Esophagus (tissue), 2 donors: ENCODE data around the gene SCN2A. TPM values are rescaled to one million over a fixed set of nuclear protein-coding genes. Genes with fewer than 3 reads are reported as not detected.

Source experiments
- H3K27ac ChIP-seq, 2 donors: one replicate each; pipeline ENCODE4 v1.5.1; 2013; ENCODE audit warnings: low read depth in 2 of 2, mild to moderate bottlenecking in 2 of 2, inconsistent platforms in 1 of 2, low read length in 1 of 2, moderate library complexity in 1 of 2
- H3K27me3 ChIP-seq, 2 donors: one replicate each; pipeline ENCODE4 v1.6.1; 2013; ENCODE audit warnings: low read length in 2 of 2, control low read depth in 1 of 2, mild to moderate bottlenecking in 1 of 2; ENCODE audit not compliant: insufficient read depth in 2 of 2, control insufficient read depth in 1 of 2
- H3K36me3 ChIP-seq, 2 donors: one replicate each; pipeline ENCODE4 v1.6.1; 2013; ENCODE audit warnings: low read length in 1 of 2; ENCODE audit not compliant: control insufficient read depth in 2 of 2, insufficient read depth in 2 of 2
- H3K4me1 ChIP-seq, 2 donors: one replicate each; pipeline ENCODE4 v1.6.1; 2013; ENCODE audit warnings: low read length in 1 of 2; ENCODE audit not compliant: control insufficient read depth in 2 of 2, insufficient read depth in 2 of 2
- H3K4me3 ChIP-seq, 2 donors: one replicate each; pipeline ENCODE4 v1.5.1; 2013; ENCODE audit warnings: low read length in 2 of 2, mild to moderate bottlenecking in 2 of 2, low read depth in 1 of 2, moderate library complexity in 1 of 2
- H3K9me3 ChIP-seq, 2 donors: one replicate each; pipeline ENCODE4 v1.6.1; 2013; ENCODE audit warnings: mild to moderate bottlenecking in 2 of 2, low read depth in 1 of 2, low read length in 1 of 2, moderate library complexity in 1 of 2; ENCODE audit not compliant: control insufficient read depth in 2 of 2, insufficient read depth in 1 of 2
- WGBS, 2 donors: extraction: QIAGEN DNeasy Blood & Tissue Kit; methylation state at CpG; one replicate each; pipeline ENCODE4 v1.1.7; 2013; 5-methylcytosine and 5-hydroxymethylcytosine counted together
- polyA plus RNA-seq, 2 donors: library from polyadenylated mRNA; stranded (reverse); fragments of 200-250 nt; gene quantifications; one replicate each; pipeline ENCODE4 v1.2.3, GENCODE V29; 2013
- donor health status: healthy with polysubstance abuse.
- donor health status: Bipolar disorder and iron deficiency.

SCN2A gene
- under 1 TPM; 0.01 to 0.02 TPM for polyA plus RNA-seq

DNA sequence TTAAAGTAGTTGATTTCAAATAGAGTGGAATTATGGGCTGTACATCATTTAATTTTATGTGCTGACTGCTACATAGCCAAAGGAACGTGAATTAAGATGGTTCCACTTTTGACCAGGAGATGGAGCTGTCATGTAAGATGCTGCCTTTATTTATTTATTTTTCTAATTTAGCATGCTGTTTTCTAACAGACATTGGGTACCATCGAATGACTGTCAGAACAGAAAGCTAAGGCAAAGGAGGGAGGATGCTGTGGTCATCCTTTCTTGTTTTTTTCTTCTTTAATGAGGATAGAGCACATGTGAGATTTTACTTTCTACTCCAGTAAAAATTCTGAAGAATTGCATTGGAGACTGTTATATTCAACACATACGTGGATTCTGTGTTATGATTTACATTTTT lies at the start of gene SCN2A:
Gene SCN2A (plus strand): TSS at position 185 of the 400 bp plus-strand sequence. CDS start 56,410 bp downstream, outside the sequence.
- Histone ChIP-seq H3K36me3 (no peaks in the 10 kb centered on the region), H3K4me3 (no peak within 1 kb of the TSS), H3K27ac (no peak within 1 kb of the TSS), H3K4me1 (no peaks in the 10 kb centered on the region), H3K27me3 (no peaks in the 10 kb centered on the region), H3K9me3 (no peaks in the 10 kb centered on the region)
- WGBS, 2 donors: 26 to 29% methylated on average over 3 of the region's 3 CpGs

DNA sequence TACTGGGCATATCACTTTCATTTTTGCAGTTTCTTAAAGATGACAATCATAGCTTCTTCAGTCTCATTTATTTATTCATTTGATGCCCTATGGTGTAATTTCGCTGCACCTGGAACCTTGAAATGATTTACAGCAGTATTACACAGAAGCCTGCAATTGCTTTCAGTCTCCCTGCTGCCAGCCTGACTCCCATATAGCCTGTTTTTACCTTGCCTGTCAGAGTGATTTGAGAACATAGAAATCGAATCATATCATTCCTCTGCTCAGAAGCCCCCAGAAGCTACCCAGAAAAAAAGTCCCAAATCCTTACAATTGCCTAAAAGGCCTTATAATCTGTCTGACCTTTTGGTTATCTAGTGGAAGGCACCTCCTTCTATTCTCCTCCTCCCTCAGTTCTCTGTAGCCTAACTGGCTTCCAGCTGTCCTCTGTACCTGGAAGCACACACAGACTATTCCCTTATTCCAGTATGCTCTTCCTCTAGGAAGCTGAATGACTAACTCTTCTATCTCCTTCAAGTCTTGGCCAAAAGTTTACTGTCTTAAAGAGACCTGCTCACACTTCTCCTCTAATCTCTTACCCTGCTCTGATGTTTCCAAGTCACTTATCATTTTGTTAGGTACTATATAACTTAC lies 48.0 kb upstream of the SCN2A start:
- Histone ChIP-seq H3K4me3 (no peak overlapping the region), H3K9me3 (no peaks in the 10 kb centered on the region), H3K36me3 (no peaks in the 10 kb centered on the region), H3K4me1 (no peaks in the 10 kb centered on the region), H3K27me3 (no peaks in the 10 kb centered on the region), H3K27ac (no peak overlapping the region)
- 50 to 53% methylated on average over 2 of the region's 2 CpGs for WGBS, 2 donors

DNA sequence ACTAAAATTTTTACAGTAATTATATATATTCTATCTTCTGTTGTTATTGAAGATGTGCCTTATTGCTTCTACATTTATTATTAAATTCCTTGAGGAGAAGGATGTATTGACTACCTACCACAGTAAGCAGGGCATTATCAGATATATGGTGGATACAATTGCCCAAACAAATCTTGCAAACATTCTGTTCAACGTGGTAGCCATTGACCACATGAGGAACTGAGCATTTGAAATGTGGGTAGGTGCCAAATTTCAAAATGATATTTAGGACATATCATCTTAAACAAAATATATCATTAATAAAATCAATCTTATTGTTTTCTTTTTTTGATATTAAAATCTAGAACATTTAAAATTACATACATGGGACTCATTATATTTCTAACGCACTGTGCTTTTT lies 46.5 kb upstream of the SCN2A start:
- 73 to 80% methylated on average over 2 of the region's 2 CpGs for WGBS, 2 donors
- Histone ChIP-seq H3K9me3 (no peaks in the 10 kb centered on the region), H3K27me3 (no peaks in the 10 kb centered on the region), H3K4me1 (no peaks in the 10 kb centered on the region), H3K4me3 (no peak overlapping the region), H3K36me3 (no peaks in the 10 kb centered on the region), H3K27ac (no peak overlapping the region)

DNA sequence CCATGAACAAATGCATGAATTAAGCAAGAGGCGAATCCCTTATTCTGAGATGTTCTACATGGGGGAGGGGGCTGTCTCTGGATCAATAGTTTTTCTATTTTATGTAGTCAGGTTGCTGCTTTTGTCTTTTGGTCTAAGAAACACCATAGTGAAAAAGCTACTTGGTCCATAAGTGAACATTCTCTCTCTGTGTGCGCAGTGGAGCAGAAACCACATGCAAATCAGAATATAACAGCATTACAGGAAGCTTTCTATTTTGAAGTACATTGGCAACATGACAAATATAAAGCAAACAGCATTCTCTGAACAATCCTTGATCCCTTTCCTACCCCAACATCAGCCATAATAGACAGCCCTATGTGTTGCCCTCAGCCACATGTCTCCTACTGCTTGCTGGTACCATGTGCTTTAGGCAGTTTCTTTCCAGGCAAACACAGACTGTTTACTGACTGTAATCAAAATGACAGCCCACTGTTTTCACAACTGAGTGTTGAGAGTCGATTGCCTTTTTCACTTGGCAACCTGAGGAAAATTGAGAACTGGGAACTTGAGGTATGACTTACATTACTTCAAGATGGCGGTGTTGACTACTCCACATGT lies 45.9 kb upstream of the SCN2A start:
- WGBS, 2 donors: 78 to 79% methylated on average over 4 of the region's 4 CpGs
- Histone ChIP-seq H3K9me3 (no peaks in the 10 kb centered on the region), H3K4me3 (no peak overlapping the region), H3K36me3 (no peaks in the 10 kb centered on the region), H3K27ac (no peak overlapping the region), H3K4me1 (no peaks in the 10 kb centered on the region), H3K27me3 (no peaks in the 10 kb centered on the region)

DNA sequence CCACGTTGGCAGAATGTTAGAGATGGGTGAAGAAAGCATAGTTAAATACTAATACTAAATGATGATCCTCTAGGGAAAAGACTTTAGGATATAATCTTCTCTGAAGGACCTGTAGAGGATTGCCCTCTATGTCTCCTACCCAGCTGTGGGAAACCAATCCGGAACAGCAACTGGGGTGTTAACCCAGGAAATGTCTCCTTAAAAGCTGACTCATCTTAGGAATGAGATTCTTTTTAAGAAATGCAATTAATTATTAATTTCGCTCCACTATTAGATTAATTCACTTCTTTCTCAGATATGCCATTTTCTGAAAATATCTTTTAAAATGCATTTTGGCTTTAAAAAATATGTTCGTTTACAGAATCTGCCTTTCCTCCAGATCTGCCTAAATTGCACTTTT lies 42.8 kb upstream of the SCN2A start:
- H3K4me3 ChIP-seq: no peak overlapping the region

DNA sequence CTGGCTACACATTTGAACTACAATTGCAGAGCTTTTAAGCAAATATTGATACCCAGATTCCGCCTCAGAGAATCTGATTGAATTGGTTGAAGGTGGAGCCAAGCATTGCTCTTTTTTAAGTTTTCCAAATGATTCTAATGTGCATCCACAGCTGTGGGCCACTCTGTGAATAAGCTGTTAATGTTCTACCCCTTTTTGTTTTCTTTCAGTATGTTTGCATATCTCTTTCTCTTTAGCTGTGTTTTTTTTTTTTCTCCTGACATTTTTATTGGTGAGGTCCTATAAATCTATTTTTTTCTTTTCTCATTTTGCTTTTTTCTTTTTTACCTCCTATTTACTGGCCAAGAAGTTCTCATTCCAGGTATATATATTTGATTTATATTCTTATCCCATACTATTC lies 41.9 kb upstream of the SCN2A start:
- no peaks in the 10 kb centered on the region for H3K36me3 ChIP-seq
- WGBS, 2 donors: 83 to 88% methylated on average over 1 of the region's 1 CpG
- H3K9me3 ChIP-seq: no peaks in the 10 kb centered on the region
- no peaks in the 10 kb centered on the region for H3K27me3 ChIP-seq
- no peak overlapping the region for H3K4me3 ChIP-seq
- no peaks in the 10 kb centered on the region for H3K4me1 ChIP-seq
- no peak overlapping the region for H3K27ac ChIP-seq

More for the DNA sequence above, 42.8 kb upstream of the SCN2A start:
- WGBS, 2 donors: 78 to 82% methylated on average over 4 of the region's 4 CpGs
- H3K27me3 ChIP-seq: no peaks in the 10 kb centered on the region
- H3K27ac ChIP-seq: no peak overlapping the region
- H3K36me3 ChIP-seq: no peaks in the 10 kb centered on the region
- H3K4me1 ChIP-seq: no peaks in the 10 kb centered on the region
- H3K9me3 ChIP-seq: no peaks in the 10 kb centered on the region

DNA sequence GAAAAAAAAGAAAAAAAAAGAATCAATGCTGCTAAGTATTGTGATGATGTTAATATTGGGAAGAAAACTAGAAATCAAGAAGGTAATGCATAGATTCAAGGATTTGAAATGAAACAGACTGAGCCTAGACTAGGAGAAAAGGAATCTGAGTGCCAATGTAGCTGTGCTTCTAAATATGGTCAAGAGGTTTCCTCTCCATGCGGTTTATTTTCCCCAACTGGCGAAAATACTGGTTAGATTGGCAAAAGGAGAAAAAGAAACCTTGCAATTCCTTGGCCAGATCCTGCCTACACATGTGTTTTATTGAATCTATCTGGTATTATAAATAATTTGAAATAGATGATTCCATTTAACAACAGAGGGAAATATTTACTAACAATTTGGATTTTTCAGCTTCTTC lies 41.0 kb upstream of the SCN2A start:
- H3K4me1 ChIP-seq: no peaks in the 10 kb centered on the region
- H3K27me3 ChIP-seq: no peaks in the 10 kb centered on the region
- no peak overlapping the region for H3K4me3 ChIP-seq
- 76 to 77% methylated on average over 2 of the region's 2 CpGs for WGBS, 2 donors
- H3K27ac ChIP-seq: no peak overlapping the region
- no peaks in the 10 kb centered on the region for H3K9me3 ChIP-seq
- H3K36me3 ChIP-seq: no peaks in the 10 kb centered on the region

DNA sequence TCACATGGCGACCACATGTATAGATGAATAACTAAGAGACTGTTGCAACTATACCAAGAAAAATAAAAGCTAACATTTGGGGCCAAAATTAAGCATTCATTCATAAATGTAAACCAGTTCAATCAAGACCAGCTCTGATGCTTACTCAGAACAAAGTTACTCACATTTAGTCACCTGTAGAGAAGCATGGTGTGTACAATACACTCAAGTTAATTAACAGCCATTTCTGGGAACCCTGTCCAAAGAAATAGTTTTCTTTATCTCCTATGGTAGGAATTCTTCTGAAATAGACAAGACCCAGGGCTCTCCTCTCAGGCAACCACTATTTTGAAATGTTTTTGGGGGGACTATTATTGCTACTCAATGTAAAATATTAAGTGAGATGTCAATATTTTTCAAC lies 37.0 kb upstream of the SCN2A start:
- no peak overlapping the region for H3K27ac ChIP-seq
- no peaks in the 10 kb centered on the region for H3K4me1 ChIP-seq
- 82 to 94% methylated on average over 1 of the region's 1 CpG for WGBS, 2 donors
- H3K36me3 ChIP-seq: no peaks in the 10 kb centered on the region
- H3K9me3 ChIP-seq: no peaks in the 10 kb centered on the region
- no peaks in the 10 kb centered on the region for H3K27me3 ChIP-seq
- no peak overlapping the region for H3K4me3 ChIP-seq

DNA sequence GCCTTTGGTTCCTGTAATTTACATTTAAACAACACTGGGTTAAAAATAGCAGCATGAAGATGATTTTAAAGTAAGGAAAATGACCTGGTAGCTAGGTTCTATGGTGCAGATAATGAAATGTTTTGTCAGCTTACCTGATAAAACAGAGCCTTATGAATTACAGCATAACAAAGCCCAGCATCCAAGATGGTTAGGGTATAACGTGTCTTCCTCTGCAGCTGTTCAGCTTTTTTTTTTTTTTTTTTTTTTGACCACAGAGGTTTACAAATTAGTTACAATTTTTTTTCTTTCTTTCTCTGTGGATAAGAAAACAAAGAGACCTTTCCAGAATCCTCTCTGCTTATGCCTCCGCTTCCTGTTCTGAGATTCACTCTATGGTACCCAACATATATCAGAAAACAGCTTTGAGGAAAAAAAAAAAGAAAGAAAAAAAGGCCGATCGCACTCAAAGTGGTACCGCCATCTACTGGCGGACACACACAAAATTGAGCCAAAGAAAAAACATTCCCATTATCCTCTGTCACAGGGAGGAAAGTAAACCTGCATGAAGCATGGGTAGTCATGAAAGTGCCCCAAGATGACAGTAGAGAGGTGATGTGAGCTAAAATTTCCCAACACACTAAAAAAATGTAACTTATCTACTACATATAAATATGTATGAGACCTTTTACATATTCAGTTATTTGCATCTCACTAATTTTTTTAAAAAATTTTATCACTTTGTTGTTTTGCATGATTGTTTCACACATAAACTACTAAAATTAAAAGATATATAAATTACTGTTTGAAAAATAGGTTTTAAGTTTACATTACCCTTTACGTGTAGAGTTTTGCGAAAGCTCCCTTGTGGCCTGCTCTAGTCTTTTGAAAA lies 35.3 kb upstream of the SCN2A start, which contains the start of gene SCN3A:
Gene SCN3A (minus strand): TSS at position 362 of the 871 bp plus-strand sequence. CDS start 27,656 bp downstream, outside the sequence.
- no peaks in the 10 kb centered on the region for H3K36me3 ChIP-seq
- 21 to 22% methylated on average over 8 of the region's 8 CpGs for WGBS, 2 donors
- H3K27me3 ChIP-seq: no peaks in the 10 kb centered on the region
- no peaks in the 10 kb centered on the region for H3K9me3 ChIP-seq
- no peaks in the 10 kb centered on the region for H3K4me1 ChIP-seq
- no peak within 1 kb of the TSS for H3K27ac ChIP-seq
- no peak within 1 kb of the TSS for H3K4me3 ChIP-seq
